Heart right ventricle (tissue), 16 donors: ENCODE results near the gene JMJD7. TPM values are rescaled to one million over a fixed set of nuclear protein-coding genes. Genes with fewer than 3 reads are reported as not detected.
"Not testable (repeated sequence)": the region's sequence is repeated elsewhere in the genome, so short reads cannot be mapped to it uniquely, and the experiment has no call there.

Source experiments
- ATAC-seq, 8 donors: fragments of 200-7000 bp; cut with Tn5 transposase; one replicate each; pipeline ENCODE4 v1.9.1; 2020; ENCODE audit warnings: mild to moderate bottlenecking in 8 of 8, moderate library complexity in 8 of 8, moderate number of reproducible peaks in 1 of 8
- DNase-seq, 2 donors: peaks; one replicate each; pipeline ENCODE4 v3.0.0-alpha.2; 2020
- H3K27ac ChIP-seq, 10 donors: fragments of 200-600 bp; sonication (generic) in 2 of 10; one replicate each; pipeline versions ENCODE4 v1.5.0 to v1.8.0; 2020 to 2022; ENCODE audit warnings: mild to moderate bottlenecking in 3 of 10
- H3K27me3 ChIP-seq, 7 donors: fragments of 200-600 bp; one replicate each; pipeline ENCODE4 v1.8.0; 2021 to 2022; ENCODE audit warnings: mild to moderate bottlenecking in 2 of 7
- H3K36me3 ChIP-seq, 9 donors: fragments of 200-600 bp; sonication (generic) in 1 of 9; one replicate each; pipeline versions ENCODE4 v1.5.0 to v1.8.0; 2020 to 2022; ENCODE audit warnings: mild to moderate bottlenecking in 2 of 9
- H3K4me1 ChIP-seq, 9 donors: fragments of 200-600 bp; sonication (generic) in 1 of 9; one replicate each; pipeline versions ENCODE4 v1.5.0 to v1.8.0; 2020 to 2022; ENCODE audit warnings: mild to moderate bottlenecking in 4 of 9
- H3K4me3 ChIP-seq, 10 donors: fragments of 200-600 bp; sonication (generic) in 2 of 10; one replicate each; pipeline versions ENCODE4 v1.5.0 to v1.8.0; 2020 to 2022; ENCODE audit warnings: mild to moderate bottlenecking in 7 of 10, moderate library complexity in 2 of 10
- H3K9me3 ChIP-seq, 11 donors: fragments of 200-600 bp in 10 of 11; sonication (generic) in 2 of 11; one replicate each; pipeline versions ENCODE4 v1.5.0 to v1.8.0; 2013 to 2022; ENCODE audit warnings: mild to moderate bottlenecking in 2 of 11, control low read depth in 1 of 11, moderate library complexity in 1 of 11
- WGBS, 2 donors: extraction: QIAGEN DNeasy Blood & Tissue Kit; methylation state at CpG; one replicate each; pipeline ENCODE4 v1.1.7; 2013; ENCODE audit warnings: inconsistent platforms in 1 of 2; 5-methylcytosine and 5-hydroxymethylcytosine counted together
- intact Hi-C, 10 donors: fragments of 100-400 bp; cut with DNase I; formaldehyde crosslinking; loops; one replicate each; pipeline versions ENCODE4 v1.11.1 to v1.14.2; 2022
- polyA plus RNA-seq, 2 donors: library from polyadenylated mRNA; stranded (reverse); fragments of 200-250 nt; gene quantifications; one replicate each; pipeline ENCODE4 v1.2.3, GENCODE V29; 2013
- total RNA-seq, 10 donors: library from RNA; stranded (reverse); fragmentation: NEBNext Ultra II Directional in 3 of 10; extraction: Animal tissue kit (Norgen Biotek cat#: 25700) in 3 of 10; gene quantifications; one replicate each; pipeline versions ENCODE4 v1.2.1 to v1.2.4, GENCODE V29; 2021 to 2023
- TF ChIP-seq, protein P1 (sequence below), 9 donors: fragments of 200-600 bp; sonication (generic) in 2 of 9; IDR thresholded peaks; one replicate each; pipeline versions ENCODE4 v1.5.0 to v1.8.0; 2021 to 2022; ENCODE audit warnings: antibody characterized with exemption in 9 of 9, mild to moderate bottlenecking in 5 of 9, moderate library complexity in 1 of 9
- donor health status: Arrhythmogenic right ventricular cardiomyopathy.
- donor health status: ischemic (EF 13 %, LVEDD 7.1; RV severe dilation, severe dysfunction).
- donor health status: healthy with polysubstance abuse.
- donor health status: DM: no; HTN: yes; CAD: no.
- donor health status: DM: no; HTN: no; CAD: no.
- donor health status: ischemic (EF 25% LVEDD 6.9; RV normal size, moderate dysfunction).
- donor health status: ischemic (EF 25% LVEDD 5.7; RV mildly dilated, moderate dysfunction).
- donor health status: healthy.
- donor health status: DM: yes; HTN: yes; CAD: no.
- donor health status: Ischemic cardiomyopathy.
- donor health status: ischemic (EF 35%, LVEDD 5.7; RV mildly dilated, moderate dysfunction).
- donor health status: nonischemic (EF 11% LVEDD 7.7; RV severe dilation, severe dysfunction).
- donor health status: DM: yes; HTN: yes; CAD: no.
- donor health status: PGD.
- donor health status: ischemic (EF 29% LVEDD 5.4; RV normal size, mild dysfunction).
- donor health status: nonischemic (EF 23%, LVEDD 6.1; RV moderate dilation, normal function).

JMJD7 gene
- total and polyA plus RNA-seq, 12 donors: 8.6 to 23.0 (median 12.9) TPM

DNA sequence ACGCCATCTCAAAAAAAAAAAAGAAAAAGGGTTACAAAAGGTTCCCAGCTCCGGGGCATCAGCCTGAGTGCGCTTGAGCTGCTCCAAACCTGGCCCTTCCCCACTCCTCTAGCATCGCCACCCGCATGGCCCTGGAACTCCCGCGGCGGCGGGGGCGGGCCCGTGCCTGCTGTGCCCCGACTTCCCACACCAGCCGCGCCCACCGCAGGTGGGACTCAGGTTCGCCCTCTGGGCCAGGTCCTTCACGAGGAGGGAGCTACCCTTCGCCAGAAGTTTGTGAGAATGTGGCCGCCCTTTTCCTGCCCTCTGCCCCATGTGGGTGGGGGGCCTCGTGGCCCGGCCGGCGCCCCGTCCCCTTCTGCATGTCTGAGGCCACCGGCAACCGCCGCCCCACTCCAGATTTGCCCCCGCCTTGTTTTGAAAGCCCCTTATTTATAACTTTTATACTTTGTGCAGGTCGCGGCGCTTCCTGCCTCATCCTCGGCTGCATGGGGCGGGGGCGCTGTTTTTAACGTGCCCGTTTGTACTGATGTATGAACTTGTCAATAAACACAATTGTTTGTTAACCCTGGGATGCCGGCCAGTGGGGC, 507 bp upstream of the JMJD7 start:
- H3K9me3 ChIP-seq: no peaks in the 10 kb centered on the region
- peak overlapping the region in 7 of 10 donors; percentile 32 to 94 (median 60) for H3K27ac ChIP-seq
- 7 to 12% methylated on average over 37 of the region's 37 CpGs for WGBS, 2 donors
- H3K27me3 ChIP-seq: no peaks in the 10 kb centered on the region
- intact Hi-C loops: loop anchor here in 5 of 10 donors (5.0 to 10.0 kb wide), 6 partner anchors 55 to 160 kb away; partner anchors contain the start of genes EHD4 (in 5 of the 5), MAPKBP1 (in 1 of the 5) and SPTBN5 (in 1 of the 5)
- DNase-seq: no peak
- H3K4me1 ChIP-seq: peaks cover 0 to 32% (median 18%) of the 10 kb centered on the region in 9 donors
- peak in 7 of 8 donors; percentile 1 to 33 (median 9) for ATAC-seq
- H3K36me3 ChIP-seq: peaks cover 0 to 49% (median 4%) of the 10 kb centered on the region in 9 donors
- H3K4me3 ChIP-seq: peak overlapping the region; percentile 60 to 94 (median 73)
- TF ChIP-seq, protein P1, sequence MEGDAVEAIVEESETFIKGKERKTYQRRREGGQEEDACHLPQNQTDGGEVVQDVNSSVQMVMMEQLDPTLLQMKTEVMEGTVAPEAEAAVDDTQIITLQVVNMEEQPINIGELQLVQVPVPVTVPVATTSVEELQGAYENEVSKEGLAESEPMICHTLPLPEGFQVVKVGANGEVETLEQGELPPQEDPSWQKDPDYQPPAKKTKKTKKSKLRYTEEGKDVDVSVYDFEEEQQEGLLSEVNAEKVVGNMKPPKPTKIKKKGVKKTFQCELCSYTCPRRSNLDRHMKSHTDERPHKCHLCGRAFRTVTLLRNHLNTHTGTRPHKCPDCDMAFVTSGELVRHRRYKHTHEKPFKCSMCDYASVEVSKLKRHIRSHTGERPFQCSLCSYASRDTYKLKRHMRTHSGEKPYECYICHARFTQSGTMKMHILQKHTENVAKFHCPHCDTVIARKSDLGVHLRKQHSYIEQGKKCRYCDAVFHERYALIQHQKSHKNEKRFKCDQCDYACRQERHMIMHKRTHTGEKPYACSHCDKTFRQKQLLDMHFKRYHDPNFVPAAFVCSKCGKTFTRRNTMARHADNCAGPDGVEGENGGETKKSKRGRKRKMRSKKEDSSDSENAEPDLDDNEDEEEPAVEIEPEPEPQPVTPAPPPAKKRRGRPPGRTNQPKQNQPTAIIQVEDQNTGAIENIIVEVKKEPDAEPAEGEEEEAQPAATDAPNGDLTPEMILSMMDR (IDR thresholded peaks at IDR 0.05): peak in 2 of 9 donors; percentile 7 to 11

DNA sequence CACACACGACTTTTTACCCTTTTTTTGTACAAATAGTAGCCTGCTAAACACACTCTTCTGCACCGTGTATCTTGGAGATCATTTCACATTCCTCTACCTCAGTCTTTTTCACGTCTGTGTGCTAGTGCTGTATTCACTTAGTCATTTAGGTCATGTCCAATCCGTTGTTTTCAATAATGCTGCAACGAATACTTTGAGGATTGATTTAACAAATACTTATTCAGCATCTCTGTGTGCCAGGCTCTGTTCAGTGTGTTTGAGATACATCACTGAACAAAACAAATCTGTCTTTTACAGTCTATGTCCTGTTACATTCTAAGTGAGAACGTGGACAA, 882 bp downstream of the JMJD7 start:
- 15 to 16% methylated on average over 6 of the region's 6 CpGs for WGBS, 2 donors
- peak overlapping the region; percentile 60 to 94 (median 73) for H3K4me3 ChIP-seq
- peak overlapping the region in 7 of 10 donors; percentile 78 to 94 (median 89) for H3K27ac ChIP-seq
- ATAC-seq (no peak), DNase-seq (no peak)
- no peaks in the 10 kb centered on the region for H3K9me3 ChIP-seq
- TF ChIP-seq, protein P1 (IDR thresholded peaks at IDR 0.05): no peak
- H3K36me3 ChIP-seq: peaks cover 0 to 41% (median 0%) of the 10 kb centered on the region in 9 donors
- H3K27me3 ChIP-seq: no peaks in the 10 kb centered on the region
- peaks cover 0 to 39% (median 23%) of the 10 kb centered on the region in 9 donors for H3K4me1 ChIP-seq
- intact Hi-C loops: loop anchor here in 5 of 10 donors (5.0 to 10.0 kb wide), 6 partner anchors 56 to 159 kb away; partner anchors contain the start of genes EHD4 (in 5 of the 5), MAPKBP1 (in 1 of the 5) and SPTBN5 (in 1 of the 5)

DNA sequence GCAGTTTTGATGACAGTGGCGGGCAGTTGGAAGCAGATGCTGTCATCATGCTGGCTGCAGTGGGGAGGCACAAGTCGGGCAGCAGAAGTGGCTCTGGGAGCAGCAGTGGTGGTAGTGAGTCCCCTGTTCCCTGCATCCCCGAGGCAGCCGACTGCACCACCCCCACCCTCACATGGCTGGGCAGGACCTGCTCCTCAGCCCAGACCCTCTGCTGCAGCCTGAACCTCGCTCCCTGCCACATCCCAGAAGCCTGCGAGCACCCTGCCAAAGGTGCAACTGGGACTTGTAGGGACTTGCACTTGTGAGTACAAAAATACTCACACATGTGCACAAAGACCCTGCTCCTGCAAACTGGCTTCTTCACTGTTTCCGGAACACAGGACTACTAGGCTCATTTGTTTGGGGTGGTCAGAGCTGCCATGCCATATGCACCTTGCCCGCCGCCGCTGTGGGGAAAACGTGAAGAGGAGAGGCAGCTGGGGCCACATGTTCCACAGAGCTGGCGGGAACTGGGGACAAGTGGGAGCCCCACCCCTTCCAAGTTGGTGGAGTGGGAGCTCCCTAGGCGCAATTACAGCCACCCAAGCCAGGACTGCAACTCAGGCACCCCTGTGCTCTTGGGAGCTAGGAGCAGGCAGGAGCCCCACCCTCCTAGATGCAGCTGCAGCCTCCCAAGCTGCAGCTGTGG, 2.2 kb downstream of the JMJD7 start:
- WGBS, 2 donors: 91 to 97% methylated on average over 13 of the region's 13 CpGs
- H3K27ac ChIP-seq: no peak overlapping the region
- H3K9me3 ChIP-seq: no peaks in the 10 kb centered on the region
- TF ChIP-seq, protein P1 (IDR thresholded peaks at IDR 0.05): no peak
- intact Hi-C loops: loop anchor here in 8 of 10 donors (5.0 to 10.0 kb wide), 7 partner anchors 58 to 157 kb away; partner anchors contain the start of genes EHD4 (in 5 of the 8), SPTBN5 (in 2 of the 8) and MAPKBP1 (in 1 of the 8)
- H3K4me3 ChIP-seq: no peak overlapping the region
- ATAC-seq (no peak), DNase-seq (no peak)
- H3K4me1 ChIP-seq: peaks cover 0 to 39% (median 23%) of the 10 kb centered on the region in 9 donors
- H3K36me3 ChIP-seq: peaks cover 0 to 28% (median 0%) of the 10 kb centered on the region in 9 donors
- H3K27me3 ChIP-seq: no peaks in the 10 kb centered on the region

DNA sequence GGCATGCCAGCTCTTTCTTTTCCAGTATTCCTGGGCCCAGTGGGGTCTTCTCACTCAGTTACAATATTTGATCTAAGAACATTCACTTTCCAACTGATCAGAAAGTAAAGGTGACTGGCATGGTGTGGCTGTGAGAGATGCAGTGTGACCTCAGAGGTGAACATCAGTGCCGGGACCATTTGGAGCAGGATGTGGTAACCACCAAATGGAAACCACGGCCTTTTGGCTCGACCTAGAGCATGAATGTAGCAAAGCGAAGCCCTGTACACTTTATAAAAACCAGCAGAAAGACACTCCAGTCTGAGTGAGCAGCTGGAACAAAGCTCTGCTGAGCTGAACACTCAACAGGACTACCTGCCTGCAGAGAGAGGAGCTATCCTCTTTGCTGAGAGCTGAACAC, 3.4 kb downstream of the JMJD7 start:
- WGBS, 2 donors: 87 to 88% methylated on average over 4 of the region's 4 CpGs
- not testable (repeated sequence) for H3K27ac ChIP-seq, DNase-seq, H3K9me3 ChIP-seq, H3K4me3 ChIP-seq, ATAC-seq, H3K27me3 ChIP-seq
- H3K4me1 ChIP-seq: peaks cover 0 to 39% (median 28%) of the 10 kb centered on the region in 9 donors
- intact Hi-C loops: loop anchor here in 3 of 10 donors (5.0 to 10.0 kb wide), 2 partner anchors 61 to 74 kb away; partner anchors contain the start of gene SPTBN5 (in 1 of the 3)
- peaks cover 0 to 24% (median 0%) of the 10 kb centered on the region in 9 donors for H3K36me3 ChIP-seq
